IPS-15b (cell line): ENCODE data around the gene OCA2.
"Not testable (repeated sequence)": the region's sequence is repeated elsewhere in the genome, so short reads cannot be mapped to it uniquely, and the experiment has no call there.

ENCODE experiments used
- H3K27me3 ChIP-seq: one replicate; pipeline ENCODE4 v1.6.1; 2013; ENCODE audit warnings: low read length; ENCODE audit not compliant: control insufficient read depth, insufficient read depth
- H3K36me3 ChIP-seq: one replicate; pipeline ENCODE4 v1.6.1; 2013; ENCODE audit warnings: low read length; ENCODE audit not compliant: control insufficient read depth, insufficient read depth
- H3K4me1 ChIP-seq: one replicate; pipeline ENCODE4 v1.6.1; 2013; ENCODE audit warnings: mild to moderate bottlenecking, low read length; ENCODE audit not compliant: control insufficient read depth, insufficient read depth
- H3K4me3 ChIP-seq: one replicate; pipeline ENCODE4 v1.5.1; 2013; ENCODE audit warnings: low read depth, low read length
- H3K9ac ChIP-seq: one replicate; pipeline ENCODE4 v1.6.1; 2013; ENCODE audit warnings: low read depth, mild to moderate bottlenecking, low read length
- H3K9me3 ChIP-seq: one replicate; pipeline ENCODE4 v1.6.1; 2013; ENCODE audit warnings: mild to moderate bottlenecking, low read length; ENCODE audit not compliant: control insufficient read depth, insufficient read depth

Gene OCA2

GRCh38 chr15:27970661-27971392 lies 128.3 kb downstream of the OCA2 start:
- no peaks in the 10 kb centered on the region for H3K36me3 ChIP-seq
- H3K27me3 ChIP-seq = no peaks in the 10 kb centered on the region

GRCh38 chr15:27967541-27967940 lies 131.6 kb downstream of the OCA2 start:
- Histone ChIP-seq H3K4me3 (no peak overlapping the region), H3K27me3 (no peaks in the 10 kb centered on the region), H3K9me3 (no peaks in the 10 kb centered on the region), H3K9ac (no peak overlapping the region), H3K4me1 (no peaks in the 10 kb centered on the region), H3K36me3 (no peaks in the 10 kb centered on the region)

More at GRCh38 chr15:27970661-27971392, 128.3 kb downstream of the OCA2 start:
- H3K9ac ChIP-seq = no peak overlapping the region
- no peaks in the 10 kb centered on the region for H3K4me1 ChIP-seq
- no peaks in the 10 kb centered on the region for H3K9me3 ChIP-seq
- no peak overlapping the region for H3K4me3 ChIP-seq

GRCh38 chr15:27965546-27965945 lies 133.6 kb downstream of the OCA2 start:
- Histone ChIP-seq H3K9ac (no peak overlapping the region), H3K4me3 (no peak overlapping the region), H3K27me3 (no peaks in the 10 kb centered on the region), H3K4me1 (no peaks in the 10 kb centered on the region), H3K9me3 (no peaks in the 10 kb centered on the region), H3K36me3 (no peaks in the 10 kb centered on the region)

- no peaks in the 10 kb centered on the region for H3K36me3 ChIP-seq
- no peak overlapping the region for H3K4me3 ChIP-seq
- H3K9ac ChIP-seq = no peak overlapping the region
- H3K27me3 ChIP-seq = no peaks in the 10 kb centered on the region
- no peaks in the 10 kb centered on the region for H3K9me3 ChIP-seq
- H3K4me1 ChIP-seq = no peaks in the 10 kb centered on the region
Measured at GRCh38 chr15:27961801-27962200, 137.3 kb downstream of the OCA2 start.

- Histone ChIP-seq H3K4me1 (no peaks in the 10 kb centered on the region), H3K9ac (no peak overlapping the region), H3K4me3 (no peak overlapping the region), H3K9me3 (no peaks in the 10 kb centered on the region), H3K36me3 (no peaks in the 10 kb centered on the region), H3K27me3 (no peaks in the 10 kb centered on the region)
Measured at GRCh38 chr15:27958911-27959578, 140.1 kb downstream of the OCA2 start.

- no peaks in the 10 kb centered on the region for H3K27me3 ChIP-seq
- no peak overlapping the region for H3K9ac ChIP-seq
- H3K4me3 ChIP-seq = no peak overlapping the region
- H3K4me1 ChIP-seq = no peaks in the 10 kb centered on the region
- no peaks in the 10 kb centered on the region for H3K36me3 ChIP-seq
- no peaks in the 10 kb centered on the region for H3K9me3 ChIP-seq
Measured at GRCh38 chr15:27956285-27956684, 142.8 kb downstream of the OCA2 start.

GRCh38 chr15:27955087-27955486 lies 144.0 kb downstream of the OCA2 start:
- no peaks in the 10 kb centered on the region for H3K27me3 ChIP-seq
- H3K9me3 ChIP-seq = no peaks in the 10 kb centered on the region
- H3K36me3 ChIP-seq = no peaks in the 10 kb centered on the region
- no peak overlapping the region for H3K9ac ChIP-seq
- H3K4me3 ChIP-seq = no peak overlapping the region
- no peaks in the 10 kb centered on the region for H3K4me1 ChIP-seq

- H3K4me1 ChIP-seq, H3K4me3 ChIP-seq, H3K36me3 ChIP-seq, H3K9ac ChIP-seq, H3K9me3 ChIP-seq, H3K27me3 ChIP-seq: not testable (repeated sequence)
Measured at GRCh38 chr15:27952593-27952992, 146.5 kb downstream of the OCA2 start.

GRCh38 chr15:27951191-27951890 lies 147.8 kb downstream of the OCA2 start:
- Histone ChIP-seq H3K4me1 (no peaks in the 10 kb centered on the region), H3K9me3 (no peaks in the 10 kb centered on the region), H3K36me3 (no peaks in the 10 kb centered on the region), H3K27me3 (no peaks in the 10 kb centered on the region), H3K4me3 (no peak overlapping the region), H3K9ac (no peak overlapping the region)

- no peaks in the 10 kb centered on the region for H3K36me3 ChIP-seq
- no peak overlapping the region for H3K9ac ChIP-seq
- H3K27me3 ChIP-seq = no peaks in the 10 kb centered on the region
- no peak overlapping the region for H3K4me3 ChIP-seq
- H3K9me3 ChIP-seq = no peaks in the 10 kb centered on the region
- no peaks in the 10 kb centered on the region for H3K4me1 ChIP-seq
Measured at GRCh38 chr15:27949089-27949488, 150.0 kb downstream of the OCA2 start.

GRCh38 chr15:27939246-27939645 lies 159.9 kb downstream of the OCA2 start:
- H3K27me3 ChIP-seq = no peaks in the 10 kb centered on the region
- H3K4me1 ChIP-seq = peaks cover 6% of the 10 kb centered on the region
- H3K36me3 ChIP-seq = no peaks in the 10 kb centered on the region
- H3K4me3 ChIP-seq = no peak overlapping the region
- no peaks in the 10 kb centered on the region for H3K9me3 ChIP-seq
- H3K9ac ChIP-seq = no peak overlapping the region

GRCh38 chr15:27937851-27938250 lies 161.3 kb downstream of the OCA2 start:
- no peak overlapping the region for H3K4me3 ChIP-seq
- H3K27me3 ChIP-seq = no peaks in the 10 kb centered on the region
- H3K36me3 ChIP-seq = no peaks in the 10 kb centered on the region
- no peak overlapping the region for H3K9ac ChIP-seq
- no peaks in the 10 kb centered on the region for H3K9me3 ChIP-seq
- peaks cover 6% of the 10 kb centered on the region for H3K4me1 ChIP-seq
